ENCODE data around the gene MYOZ3. TPM values are rescaled to one million over a fixed set of nuclear protein-coding genes. Genes with fewer than 3 reads are reported as not detected.

MYOZ3 gene
- polyA plus RNA-seq, 1 of the 3 experiments (the other 2 are of a cell fraction): 0.26 TPM

- TF ChIP-seq REST (IDR thresholded peaks at IDR 0.05; ENCODE audit: low read depth, low read length): no peak
- no peak for TF ChIP-seq EP300 (IDR thresholded peaks at IDR 0.05; ENCODE audit: borderline replicate concordance in 1 of 2, low read depth in 1 of 2, low read length in 1 of 2)
- TF ChIP-seq NFIC (IDR thresholded peaks at IDR 0.05; ENCODE audit: borderline replicate concordance): no peak
- peak; percentile 25; the same call in 1 of the 2 replicates for TF ChIP-seq TAF1 (IDR thresholded peaks at IDR 0.05; ENCODE audit: borderline replicate concordance, low read depth, low read length)
- TF ChIP-seq RCOR1 (IDR thresholded peaks at IDR 0.05; ENCODE audit: low read length): 0 out of 2 replicates have a peak, but pooled peaks have one; percentile 12
- TF ChIP-seq USF2 (IDR thresholded peaks at IDR 0.05; ENCODE audit: borderline replicate concordance, low read depth, low read length): no peak
- TF ChIP-seq GATA2 (CRISPR knock-in tag; IDR thresholded peaks at IDR 0.05): no peak
- peak; percentile 79 for TF ChIP-seq RAD21 (IDR thresholded peaks at IDR 0.05; ENCODE audit: low read length)
- no peak for TF ChIP-seq GABPA (IDR thresholded peaks at IDR 0.05; ENCODE audit: low read depth)
- TF ChIP-seq FOSL2 (IDR thresholded peaks at IDR 0.05; ENCODE audit: borderline replicate concordance, low read depth): no peak
- no peak for TF ChIP-seq USF1 (IDR thresholded peaks at IDR 0.05; ENCODE audit: borderline replicate concordance, low read depth)
- TF ChIP-seq CHD2 (IDR thresholded peaks at IDR 0.05; ENCODE audit: low read length, partially characterized antibody): no peak
- peak; percentile 59 for TF ChIP-seq NRF1 (IDR thresholded peaks at IDR 0.05; ENCODE audit: low read depth, low read length)
- no peak for TF ChIP-seq TCF12 (IDR thresholded peaks at IDR 0.05)
- TF ChIP-seq ZBTB33 (IDR thresholded peaks at IDR 0.05; ENCODE audit: borderline replicate concordance, low read depth): no peak
- TF ChIP-seq POLR2AphosphoS5 (IDR thresholded peaks at IDR 0.05; ENCODE audit: low read depth, low read length): peak; percentile 29; the same call in 1 of the 2 replicates
- no peak for TF ChIP-seq JUND (IDR thresholded peaks at IDR 0.05)
- no peak for TF ChIP-seq MAX (IDR thresholded peaks at IDR 0.05; ENCODE audit: low read depth)
Observed at GRCh38 chr5:150656191-150657132, 4.6 kb upstream of the MYOZ3 start (continued).
